Mucosa of descending colon (tissue), 3 donors: ENCODE data around the gene ZNF609. TPM values are rescaled to one million over a fixed set of nuclear protein-coding genes. Genes with fewer than 3 reads are reported as not detected.

Experiments used
- ATAC-seq: fragments of 200-7000 bp; cut with Tn5 transposase; one replicate; pipeline ENCODE4 v1.9.1; 2020; ENCODE audit warnings: mild to moderate bottlenecking, moderate library complexity
- DNase-seq, 3 donors: peaks; one replicate each; pipeline ENCODE4 v3.0.0-alpha.2; 2020
- H3K36me3 ChIP-seq: fragments of 200-600 bp; one replicate; pipeline ENCODE4 v1.8.0; 2021; ENCODE audit warnings: low read depth, mild to moderate bottlenecking
- H3K4me1 ChIP-seq: fragments of 200-600 bp; one replicate; pipeline ENCODE4 v1.8.0; 2021; ENCODE audit warnings: low read depth, mild to moderate bottlenecking
- H3K4me3 ChIP-seq: fragments of 200-600 bp; one replicate; pipeline ENCODE4 v1.8.0; 2021; ENCODE audit warnings: mild to moderate bottlenecking
- H3K9me3 ChIP-seq: fragments of 200-600 bp; one replicate; pipeline ENCODE4 v1.8.0; 2021; ENCODE audit warnings: mild to moderate bottlenecking
- intact Hi-C, 2 donors: fragments of 100-400 bp; cut with DNase I in 1 of 2; cut with micrococcal nuclease in 1 of 2; formaldehyde crosslinking; loops; one replicate each; pipeline versions ENCODE4 v1.11.0 to v1.11.1; 2022; cut with DNase I, micrococcal nuclease
- total RNA-seq, 3 donors: library from RNA; stranded (reverse); fragmentation: NEBNext Ultra II Directional in 2 of 3; extraction: Animal tissue kit (Norgen Biotek cat#: 25700) in 2 of 3; gene quantifications; one replicate each; pipeline versions ENCODE4 v1.2.1 to v1.2.4, GENCODE V29; 2021 to 2023
- TF ChIP-seq, protein P1 (sequence below): fragments of 200-600 bp; IDR thresholded peaks from one replicate; pipeline ENCODE4 v1.8.0; 2022; ENCODE audit warnings: antibody characterized with exemption, mild to moderate bottlenecking
- donor health status: DM: no; HTN: no; CAD: no; lungs with moderate emphysema.
- donor health status: DM: no; HTN: no; CAD: no.
- donor health status: DM: no; HTN: yes; CAD: no.

Gene ZNF609
- total RNA-seq, 3 donors from 2014 or later: 25.4 to 49.2 (median 29.5) TPM

DNA sequence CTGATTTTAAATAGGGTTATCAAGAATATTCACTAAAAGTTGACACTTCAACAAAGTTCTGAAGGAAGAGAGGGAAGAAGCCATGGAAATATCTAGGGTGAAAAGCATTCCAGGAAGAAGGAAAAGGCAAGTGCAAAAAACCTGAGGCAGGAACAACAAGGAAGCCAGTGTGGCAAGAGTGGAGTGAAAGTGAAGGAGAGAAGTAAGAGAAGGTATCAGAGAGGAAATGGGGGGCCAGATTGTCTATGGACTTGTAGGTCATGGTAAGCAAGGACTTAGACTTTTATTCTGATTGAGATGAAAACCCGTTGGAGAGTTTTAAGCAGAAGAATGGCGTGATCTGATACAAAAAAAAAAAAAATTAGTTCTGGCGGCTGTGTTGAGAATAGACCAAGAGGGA, 18.5 kb upstream of the ZNF609 start:
- H3K36me3 ChIP-seq: no peaks in the 10 kb centered on the region
- no peaks in the 10 kb centered on the region for H3K4me1 ChIP-seq
- DNase-seq (no peak), ATAC-seq (no peak)
- H3K9me3 ChIP-seq: no peaks in the 10 kb centered on the region
- H3K4me3 ChIP-seq: no peak overlapping the region
- TF ChIP-seq, protein P1, sequence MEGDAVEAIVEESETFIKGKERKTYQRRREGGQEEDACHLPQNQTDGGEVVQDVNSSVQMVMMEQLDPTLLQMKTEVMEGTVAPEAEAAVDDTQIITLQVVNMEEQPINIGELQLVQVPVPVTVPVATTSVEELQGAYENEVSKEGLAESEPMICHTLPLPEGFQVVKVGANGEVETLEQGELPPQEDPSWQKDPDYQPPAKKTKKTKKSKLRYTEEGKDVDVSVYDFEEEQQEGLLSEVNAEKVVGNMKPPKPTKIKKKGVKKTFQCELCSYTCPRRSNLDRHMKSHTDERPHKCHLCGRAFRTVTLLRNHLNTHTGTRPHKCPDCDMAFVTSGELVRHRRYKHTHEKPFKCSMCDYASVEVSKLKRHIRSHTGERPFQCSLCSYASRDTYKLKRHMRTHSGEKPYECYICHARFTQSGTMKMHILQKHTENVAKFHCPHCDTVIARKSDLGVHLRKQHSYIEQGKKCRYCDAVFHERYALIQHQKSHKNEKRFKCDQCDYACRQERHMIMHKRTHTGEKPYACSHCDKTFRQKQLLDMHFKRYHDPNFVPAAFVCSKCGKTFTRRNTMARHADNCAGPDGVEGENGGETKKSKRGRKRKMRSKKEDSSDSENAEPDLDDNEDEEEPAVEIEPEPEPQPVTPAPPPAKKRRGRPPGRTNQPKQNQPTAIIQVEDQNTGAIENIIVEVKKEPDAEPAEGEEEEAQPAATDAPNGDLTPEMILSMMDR: no peak
- intact Hi-C loops: no loop called here

GRCh38 chr15:64443016-64443415, 17.4 kb upstream of the ZNF609 start:
- DNase-seq: no peak

GRCh38 chr15:64443747-64444621, 16.4 kb upstream of the ZNF609 start:
- intact Hi-C loops: no loop called here
- H3K4me3 ChIP-seq: no peak overlapping the region
- no peak for DNase-seq
- no peaks in the 10 kb centered on the region for H3K36me3 ChIP-seq
- no peaks in the 10 kb centered on the region for H3K9me3 ChIP-seq
- no peaks in the 10 kb centered on the region for H3K4me1 ChIP-seq
- TF ChIP-seq, protein P1: no peak
- ATAC-seq: no peak

More at GRCh38 chr15:64443016-64443415, 17.4 kb upstream of the ZNF609 start:
- ATAC-seq: no peak
- Histone ChIP-seq H3K4me3 (no peak overlapping the region), H3K4me1 (no peaks in the 10 kb centered on the region), H3K9me3 (no peaks in the 10 kb centered on the region), H3K36me3 (no peaks in the 10 kb centered on the region)
- intact Hi-C loops: no loop called here
- TF ChIP-seq, protein P1: no peak

- Histone ChIP-seq H3K4me1 (no peaks in the 10 kb centered on the region), H3K36me3 (no peaks in the 10 kb centered on the region), H3K9me3 (no peaks in the 10 kb centered on the region), H3K4me3 (no peak overlapping the region)
- no peak for ATAC-seq
- DNase-seq: no peak
- TF ChIP-seq, protein P1: no peak
- intact Hi-C loops: no loop called here
Measured at GRCh38 chr15:64444836-64445235, 15.5 kb upstream of the ZNF609 start.

DNA sequence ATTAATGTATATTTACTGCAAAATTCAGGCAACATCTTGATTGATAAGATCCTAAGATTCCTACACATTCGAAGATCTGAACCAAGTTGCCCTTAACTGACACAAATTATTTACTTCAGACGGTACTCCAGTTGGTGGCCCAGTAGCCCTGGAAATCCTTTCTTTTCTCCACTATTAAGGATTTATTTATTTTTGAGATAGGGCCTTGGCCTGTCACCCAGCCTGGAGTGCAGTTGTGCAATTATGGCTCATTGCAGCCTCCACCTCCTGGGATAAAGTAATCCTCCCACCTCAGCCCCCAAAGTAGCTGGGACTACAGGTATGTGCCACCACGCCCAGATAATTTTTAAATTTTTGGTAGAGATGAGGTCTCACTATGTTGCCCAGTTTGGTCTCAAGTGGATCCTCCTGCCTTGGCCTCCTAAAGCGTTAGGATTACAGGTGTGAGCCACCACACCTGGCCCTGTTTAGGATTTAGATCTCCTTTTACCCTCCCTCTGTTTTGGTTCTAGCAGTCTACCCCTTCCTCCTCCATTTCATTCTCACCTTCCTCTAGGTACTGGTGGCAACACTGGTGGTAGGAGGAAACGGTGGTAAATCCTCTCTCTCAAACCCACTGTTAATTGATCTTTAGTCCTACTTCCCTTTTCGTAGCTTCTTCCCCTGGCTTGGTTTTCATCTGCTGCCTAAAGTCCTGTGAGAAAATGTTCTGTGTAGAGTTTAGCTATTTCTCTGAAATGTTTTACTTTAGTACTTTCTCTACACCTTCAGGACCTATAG, 12.7 kb upstream of the ZNF609 start:
- intact Hi-C loops: no loop called here
- TF ChIP-seq, protein P1: no peak
- H3K36me3 ChIP-seq: no peaks in the 10 kb centered on the region

More for the DNA sequence above, 12.7 kb upstream of the ZNF609 start:
- no peaks in the 10 kb centered on the region for H3K4me1 ChIP-seq
- no peak overlapping the region for H3K4me3 ChIP-seq
- DNase-seq (no peak), ATAC-seq (no peak)
- no peaks in the 10 kb centered on the region for H3K9me3 ChIP-seq
